GM12864 (cell line): ENCODE data around the gene CD93.

Source experiments
- DNase-seq: peaks from one replicate; pipeline ENCODE4 v3.0.0-alpha.2; 2011; ENCODE audit warnings: low read depth
- H3K4me3 ChIP-seq: 2 replicates; pipeline ENCODE4 v1.5.1; 2011; ENCODE audit warnings: mild to moderate bottlenecking, low read depth, low read length, control low read depth
- TF ChIP-seq, protein P1 (sequence below): IDR thresholded peaks from 2 replicates; pipeline ENCODE4 v1.5.1; 2011; ENCODE audit warnings: low read depth, mild to moderate bottlenecking, moderate library complexity, low read length, control low read depth, inconsistent platforms; ENCODE audit errors: missing control alignments

CD93 gene

DNA sequence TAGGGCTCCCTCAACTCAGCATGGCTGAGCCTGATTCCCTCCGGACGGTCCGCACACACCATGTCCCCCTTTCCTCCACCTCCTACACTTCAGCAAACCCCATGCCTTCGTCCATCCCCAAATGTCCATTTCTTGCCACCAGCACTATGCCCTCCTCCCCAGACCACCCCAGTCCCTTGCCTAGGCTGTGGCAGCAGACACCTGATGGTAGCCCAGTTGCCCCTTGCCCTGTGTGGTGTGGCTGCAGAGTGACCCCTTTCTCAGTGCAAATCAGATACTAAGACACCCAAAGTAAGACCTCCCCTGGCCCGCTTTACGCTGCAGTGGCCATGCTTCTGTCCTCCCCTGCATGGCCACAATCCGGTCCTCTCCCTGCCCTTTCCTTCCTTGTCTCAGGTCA, 34.1 kb upstream of the CD93 start:
- DNase-seq, result no peak
- TF ChIP-seq, protein P1, sequence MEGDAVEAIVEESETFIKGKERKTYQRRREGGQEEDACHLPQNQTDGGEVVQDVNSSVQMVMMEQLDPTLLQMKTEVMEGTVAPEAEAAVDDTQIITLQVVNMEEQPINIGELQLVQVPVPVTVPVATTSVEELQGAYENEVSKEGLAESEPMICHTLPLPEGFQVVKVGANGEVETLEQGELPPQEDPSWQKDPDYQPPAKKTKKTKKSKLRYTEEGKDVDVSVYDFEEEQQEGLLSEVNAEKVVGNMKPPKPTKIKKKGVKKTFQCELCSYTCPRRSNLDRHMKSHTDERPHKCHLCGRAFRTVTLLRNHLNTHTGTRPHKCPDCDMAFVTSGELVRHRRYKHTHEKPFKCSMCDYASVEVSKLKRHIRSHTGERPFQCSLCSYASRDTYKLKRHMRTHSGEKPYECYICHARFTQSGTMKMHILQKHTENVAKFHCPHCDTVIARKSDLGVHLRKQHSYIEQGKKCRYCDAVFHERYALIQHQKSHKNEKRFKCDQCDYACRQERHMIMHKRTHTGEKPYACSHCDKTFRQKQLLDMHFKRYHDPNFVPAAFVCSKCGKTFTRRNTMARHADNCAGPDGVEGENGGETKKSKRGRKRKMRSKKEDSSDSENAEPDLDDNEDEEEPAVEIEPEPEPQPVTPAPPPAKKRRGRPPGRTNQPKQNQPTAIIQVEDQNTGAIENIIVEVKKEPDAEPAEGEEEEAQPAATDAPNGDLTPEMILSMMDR, result no peak
- no peak overlapping the region for H3K4me3 ChIP-seq

DNA sequence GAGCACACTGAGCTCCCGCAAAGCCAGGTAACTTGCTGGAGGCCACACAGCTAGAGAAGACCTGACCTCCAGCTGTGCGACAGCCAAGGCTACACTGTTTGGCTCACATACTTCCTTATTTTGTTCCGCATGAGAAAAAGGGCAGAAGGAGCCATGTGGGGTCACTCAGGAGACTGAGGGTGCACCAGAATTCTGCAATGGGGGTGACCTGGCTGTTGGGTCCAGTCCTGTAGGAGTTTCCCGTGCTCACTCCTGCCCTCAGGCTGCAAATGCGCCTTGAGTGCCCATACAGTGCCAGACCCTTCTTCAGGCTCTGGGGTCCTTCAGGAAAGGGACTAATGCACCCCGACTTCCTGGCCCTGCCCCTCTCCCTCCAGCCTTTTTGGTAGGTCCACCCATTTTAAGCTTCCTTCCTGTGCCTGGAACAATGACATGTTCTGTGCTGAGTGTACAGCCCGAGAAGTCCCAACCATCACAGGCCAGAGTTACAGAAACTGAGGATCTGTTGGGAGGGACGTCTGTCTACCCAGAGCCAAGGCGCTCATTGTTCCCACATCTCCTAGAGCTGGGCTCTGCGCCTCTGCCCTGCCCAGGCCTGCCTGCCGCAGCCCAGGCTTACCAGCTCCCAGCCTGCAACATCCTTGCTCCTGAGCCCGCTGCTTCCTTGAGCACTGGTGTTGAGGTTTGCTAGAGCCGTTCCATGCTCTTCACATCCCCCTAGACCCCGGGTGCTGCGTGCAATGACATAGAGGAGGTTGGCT, 33.5 kb upstream of the CD93 start:
- no peak overlapping the region for H3K4me3 ChIP-seq
- TF ChIP-seq, protein P1, result no peak
- DNase-seq, result no peak

DNA sequence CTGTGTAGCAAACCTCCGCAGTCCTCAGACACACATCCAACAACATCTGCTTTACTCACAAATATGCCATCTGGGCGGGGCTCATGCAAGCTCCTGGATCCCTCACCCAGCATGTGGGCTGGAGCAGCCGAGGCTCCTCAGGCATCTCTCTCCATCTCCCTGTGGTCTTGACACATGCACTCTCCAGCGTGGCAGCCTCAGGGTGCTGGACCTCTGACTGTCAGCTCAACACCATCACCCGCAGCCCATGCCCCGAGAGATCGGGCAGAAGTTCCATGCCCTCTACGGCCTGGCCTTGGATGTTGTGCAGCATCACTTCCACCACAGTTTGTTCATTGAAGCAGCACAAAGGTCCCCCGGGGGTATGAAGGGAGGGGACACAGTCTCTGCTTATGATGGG, 32.6 kb upstream of the CD93 start:
- TF ChIP-seq, protein P1, result no peak
- H3K4me3 ChIP-seq, result no peak overlapping the region
- DNase-seq, result no peak

DNA sequence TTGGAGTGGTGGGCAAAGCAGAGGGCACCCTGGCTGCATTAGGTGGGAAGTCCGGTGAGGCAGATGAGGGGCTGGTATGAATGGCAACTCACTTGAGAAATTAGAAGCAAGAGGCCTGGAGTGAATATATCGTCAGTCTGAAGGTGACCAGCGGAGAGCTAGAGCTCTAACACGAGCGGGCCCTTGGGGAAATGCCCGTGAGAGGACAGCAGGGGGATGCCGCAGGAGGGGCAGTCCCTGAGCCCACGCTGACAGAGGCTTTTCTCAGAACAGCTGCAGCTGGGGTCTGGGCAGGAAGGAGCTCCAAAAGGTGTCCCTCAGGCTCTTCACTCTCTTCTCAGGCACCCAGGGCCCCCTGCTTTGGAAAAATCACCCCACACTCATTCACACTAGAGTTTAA, 32.0 kb upstream of the CD93 start:
- no peak for DNase-seq
- TF ChIP-seq, protein P1, result no peak
- no peak overlapping the region for H3K4me3 ChIP-seq

DNA sequence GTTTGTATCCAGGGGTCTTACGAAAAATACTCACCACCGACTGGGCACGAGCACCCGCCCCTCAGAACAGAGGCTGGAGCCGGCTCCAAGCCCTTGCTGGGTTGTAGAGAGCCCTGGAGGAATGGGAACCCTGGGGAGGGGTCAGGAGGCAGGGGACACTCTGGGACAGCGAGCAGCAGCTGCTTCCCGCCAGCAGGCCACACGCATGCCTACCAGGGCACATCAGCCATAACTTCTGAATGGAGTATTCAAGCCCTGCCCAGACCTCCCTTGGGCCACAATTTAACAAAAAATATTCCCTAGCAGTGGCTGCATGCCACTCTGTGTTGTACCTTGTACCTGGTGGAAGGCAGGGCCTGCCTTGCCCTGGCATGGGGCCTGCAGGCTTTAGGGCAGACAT, 31.6 kb upstream of the CD93 start:
- no peak overlapping the region for H3K4me3 ChIP-seq
- TF ChIP-seq, protein P1, result no peak
- DNase-seq, result no peak

DNA sequence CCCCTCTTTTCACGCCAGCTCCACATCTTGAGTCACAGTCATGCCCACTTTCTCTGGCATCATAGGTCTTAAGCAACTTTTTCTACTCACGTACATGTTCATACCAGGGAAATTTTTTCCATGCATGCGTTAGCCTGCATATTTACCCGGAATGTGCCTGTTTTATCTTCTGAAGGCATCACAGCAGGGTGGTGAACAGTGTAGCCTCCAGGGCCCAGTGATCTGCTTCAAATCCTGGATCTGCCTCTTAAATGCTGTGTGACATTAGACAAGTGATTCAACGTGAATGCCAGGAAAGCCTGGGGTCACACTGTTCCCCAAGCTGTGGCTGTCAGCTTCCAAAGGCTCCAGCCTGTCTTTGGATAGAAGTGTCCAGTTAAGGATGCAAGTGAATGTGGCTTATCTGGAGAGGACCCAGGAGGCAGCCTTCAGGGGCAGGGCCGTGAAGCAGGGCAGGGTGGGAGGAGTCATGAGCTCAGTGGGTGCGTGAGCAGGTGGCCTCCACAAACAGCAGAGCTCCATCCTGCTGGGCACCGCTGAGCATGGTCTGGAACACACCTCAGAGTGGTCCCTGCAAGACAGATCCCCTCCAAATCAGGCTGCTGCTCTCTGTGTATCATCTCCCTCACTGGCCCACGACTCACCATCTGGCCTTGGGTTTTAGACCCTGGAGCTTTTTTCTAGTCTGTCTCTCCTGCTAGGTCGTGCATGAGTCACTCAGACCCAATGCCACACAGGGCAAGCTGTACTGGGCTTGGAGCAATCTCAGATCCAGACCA, 30.4 kb upstream of the CD93 start:
- H3K4me3 ChIP-seq, result no peak overlapping the region
- no peak for DNase-seq
- TF ChIP-seq, protein P1, result no peak
